Tibial nerve (tissue), 4 donors: ENCODE results near the gene SDK1. TPM values are rescaled to one million over a fixed set of nuclear protein-coding genes. Genes with fewer than 3 reads are reported as not detected.

Experiments used
- DNase-seq, 2 donors: peaks; one replicate each; pipeline ENCODE4 v3.0.0-alpha.2; 2019; ENCODE audit warnings: low spot score in 2 of 2
- H3K27ac ChIP-seq, 4 donors: fragments of 200-600 bp; sonication (generic) in 3 of 4; one replicate each; pipeline ENCODE4 v1.5.1; 2017 to 2019; ENCODE audit warnings: mild to moderate bottlenecking in 1 of 4
- H3K27me3 ChIP-seq, 2 donors: fragments of 200-600 bp; sonication (generic) in 1 of 2; one replicate each; pipeline versions ENCODE4 v1.5.1 to v1.6.0; 2017 to 2019
- H3K36me3 ChIP-seq, 3 donors: fragments of 200-600 bp; sonication (generic); one replicate each; pipeline ENCODE4 v1.5.1; 2018 to 2019
- H3K4me1 ChIP-seq, 4 donors: fragments of 200-600 bp; sonication (generic) in 3 of 4; one replicate each; pipeline ENCODE4 v1.5.1; 2017 to 2019
- H3K4me3 ChIP-seq, 4 donors: fragments of 200-600 bp; sonication (generic) in 3 of 4; one replicate each; pipeline ENCODE4 v1.5.1; 2017 to 2019; ENCODE audit warnings: mild to moderate bottlenecking in 1 of 4, moderate library complexity in 1 of 4
- H3K9me3 ChIP-seq, 4 donors: fragments of 200-600 bp; sonication (generic) in 3 of 4; one replicate each; pipeline ENCODE4 v1.5.1; 2017 to 2019
- EP300 ChIP-seq, 2 donors: sonication (generic); formaldehyde crosslinking; IDR thresholded peaks; one replicate each; pipeline ENCODE4 v1.6.1; 2017; ENCODE audit warnings: antibody characterized with exemption in 2 of 2, mild to moderate bottlenecking in 1 of 2
- POLR2A ChIP-seq, 2 donors: fragments of 450-650 bp; IDR thresholded peaks; one replicate each; pipeline ENCODE4 v1.6.1; 2017; ENCODE audit warnings: antibody characterized with exemption in 2 of 2, mild to moderate bottlenecking in 2 of 2, moderate library complexity in 2 of 2
- whole genome bisulfite sequencing, 2 donors: methylation state at CpG; one replicate each; pipeline ENCODE4 v1.1.5; 2018; 5-methylcytosine and 5-hydroxymethylcytosine counted together
- total RNA-seq, 4 donors: library from RNA; depleted of rRNA; stranded (reverse); fragments of >200 nt; gene quantifications; one replicate each; pipeline ENCODE4 v1.1.0, GENCODE V29; 2016
- TF ChIP-seq, protein P1 (sequence below), 5 experiments: fragments of 200-600 bp in 3 of 5; fragments of 450-650 bp in 2 of 5; sonication (generic) in 3 of 5; IDR thresholded peaks; one replicate each; pipeline ENCODE4 v1.5.1; 2016 to 2019; ENCODE audit warnings: antibody characterized with exemption in 5 of 5, mild to moderate bottlenecking in 3 of 5, moderate library complexity in 2 of 5

SDK1 gene
- total RNA-seq, 4 donors from 2014 or later, result 8.2 to 16.2 (median 12.9) TPM

DNA sequence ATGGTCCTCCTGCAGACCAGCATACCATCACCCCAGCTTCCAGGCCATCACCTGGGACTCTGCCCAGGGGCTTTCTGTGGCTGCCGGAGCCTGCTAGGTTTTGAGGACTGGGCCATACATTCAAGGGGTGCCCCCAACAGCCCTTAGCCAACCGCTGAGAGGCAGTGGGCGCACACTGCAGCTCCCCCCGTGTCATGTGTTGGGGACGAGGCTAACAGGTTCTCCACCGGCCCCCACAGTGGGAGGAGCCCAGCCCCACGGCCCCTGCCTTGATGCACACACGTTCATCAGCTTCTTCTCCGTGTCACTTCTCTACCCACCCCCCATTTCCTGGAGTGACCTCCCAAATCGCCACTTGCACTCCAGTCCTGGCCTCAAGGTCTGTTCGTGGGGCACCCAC is 837.8 kb downstream of the SDK1 start:
- Histone ChIP-seq H3K36me3 (no peaks in the 10 kb centered on the region), H3K9me3 (no peaks in the 10 kb centered on the region), H3K27ac (no peak overlapping the region), H3K27me3 (no peaks in the 10 kb centered on the region), H3K4me1 (peaks cover 0 to 2% (median 0%) of the 10 kb centered on the region in 4 donors), H3K4me3 (no peak overlapping the region)
- WGBS, 2 donors, result 87 to 89% methylated on average over 10 to 11 of the region's 11 CpGs
- no peak for TF ChIP-seq EP300 (IDR thresholded peaks at IDR 0.05)
- TF ChIP-seq, protein P1, sequence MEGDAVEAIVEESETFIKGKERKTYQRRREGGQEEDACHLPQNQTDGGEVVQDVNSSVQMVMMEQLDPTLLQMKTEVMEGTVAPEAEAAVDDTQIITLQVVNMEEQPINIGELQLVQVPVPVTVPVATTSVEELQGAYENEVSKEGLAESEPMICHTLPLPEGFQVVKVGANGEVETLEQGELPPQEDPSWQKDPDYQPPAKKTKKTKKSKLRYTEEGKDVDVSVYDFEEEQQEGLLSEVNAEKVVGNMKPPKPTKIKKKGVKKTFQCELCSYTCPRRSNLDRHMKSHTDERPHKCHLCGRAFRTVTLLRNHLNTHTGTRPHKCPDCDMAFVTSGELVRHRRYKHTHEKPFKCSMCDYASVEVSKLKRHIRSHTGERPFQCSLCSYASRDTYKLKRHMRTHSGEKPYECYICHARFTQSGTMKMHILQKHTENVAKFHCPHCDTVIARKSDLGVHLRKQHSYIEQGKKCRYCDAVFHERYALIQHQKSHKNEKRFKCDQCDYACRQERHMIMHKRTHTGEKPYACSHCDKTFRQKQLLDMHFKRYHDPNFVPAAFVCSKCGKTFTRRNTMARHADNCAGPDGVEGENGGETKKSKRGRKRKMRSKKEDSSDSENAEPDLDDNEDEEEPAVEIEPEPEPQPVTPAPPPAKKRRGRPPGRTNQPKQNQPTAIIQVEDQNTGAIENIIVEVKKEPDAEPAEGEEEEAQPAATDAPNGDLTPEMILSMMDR (IDR thresholded peaks at IDR 0.05), result no peak
- no peak for TF ChIP-seq POLR2A (IDR thresholded peaks at IDR 0.05)
- no peak for DNase-seq

DNA sequence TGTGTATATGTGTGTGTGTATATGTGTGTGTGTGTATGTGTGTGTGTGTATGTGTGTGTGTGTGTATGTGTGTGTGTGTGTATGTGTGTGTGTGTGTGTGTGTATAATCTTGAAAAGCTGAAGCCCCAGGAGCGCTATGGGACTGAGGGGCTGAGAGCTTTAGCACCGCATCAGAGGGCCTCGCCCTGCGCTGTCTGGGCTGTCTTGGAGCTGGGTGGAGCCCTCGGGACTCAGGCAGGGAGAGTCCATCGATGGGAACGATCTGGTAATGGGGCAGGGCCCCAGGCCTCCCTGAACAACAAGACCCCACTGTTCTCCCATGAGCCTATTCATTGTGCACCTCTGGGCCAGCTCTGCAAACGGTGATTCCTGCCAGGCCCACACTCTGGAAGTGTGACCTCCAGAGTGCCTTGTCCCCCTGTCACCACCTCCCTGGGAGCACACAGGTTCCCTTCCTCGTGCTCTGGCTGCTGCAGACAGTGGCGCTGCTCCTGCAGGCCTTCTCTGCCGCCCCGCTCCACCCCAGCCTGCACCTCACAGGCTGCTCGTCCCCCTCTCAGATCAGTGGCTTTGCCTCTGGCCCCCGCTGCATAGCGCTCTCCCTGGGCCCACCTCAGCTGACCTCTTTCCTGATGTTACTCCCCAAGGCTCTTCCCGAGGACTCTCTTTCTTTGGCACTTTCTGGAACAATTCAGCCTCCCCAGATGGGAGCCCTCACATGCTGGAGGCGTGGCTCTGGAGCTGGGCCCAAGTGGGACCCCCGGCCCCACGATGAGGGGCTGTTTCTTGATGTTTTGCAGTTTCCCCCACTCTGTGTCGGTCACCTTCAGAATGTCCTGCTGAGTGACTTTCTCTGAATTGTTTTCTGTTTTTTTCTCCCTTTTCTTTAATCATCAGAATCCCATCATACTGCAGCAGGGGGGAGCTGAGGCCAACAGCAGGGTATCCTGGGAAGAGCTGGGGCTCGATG is 838.9 kb downstream of the SDK1 start:
- no peak for TF ChIP-seq POLR2A (IDR thresholded peaks at IDR 0.05)
- TF ChIP-seq, protein P1 (IDR thresholded peaks at IDR 0.05), result no peak
- no peak for TF ChIP-seq EP300 (IDR thresholded peaks at IDR 0.05)
- no peak overlapping the region for H3K27ac ChIP-seq
- peaks cover 0 to 13% (median under 1%) of the 10 kb centered on the region in 4 donors for H3K4me1 ChIP-seq
- H3K4me3 ChIP-seq, result no peak overlapping the region
- H3K27me3 ChIP-seq, result no peaks in the 10 kb centered on the region
- no peaks in the 10 kb centered on the region for H3K36me3 ChIP-seq
- 61 to 66% methylated on average over 19 to 21 of the region's 21 CpGs for WGBS, 2 donors
- H3K9me3 ChIP-seq, result no peaks in the 10 kb centered on the region
- no peak for DNase-seq

DNA sequence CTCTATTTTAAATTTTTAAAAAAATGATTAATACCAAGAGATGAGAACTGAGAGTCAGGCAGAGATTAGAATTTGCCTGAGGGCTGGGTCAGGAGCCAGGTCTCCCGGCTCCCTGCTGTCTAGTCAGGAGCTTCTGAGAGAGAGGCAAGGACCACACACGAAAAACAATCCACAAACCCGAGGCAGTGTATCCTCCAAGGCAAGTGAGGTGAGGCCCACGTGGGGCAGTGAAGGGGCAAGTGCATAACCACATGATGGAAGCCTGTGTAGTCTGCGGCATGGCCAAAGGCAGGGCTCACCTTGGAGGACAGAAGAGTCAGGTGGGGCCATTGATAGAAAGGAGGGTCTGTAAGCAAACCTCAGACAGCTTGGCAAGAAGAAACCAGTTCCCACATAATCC is 839.9 kb downstream of the SDK1 start:
- Histone ChIP-seq H3K36me3 (no peaks in the 10 kb centered on the region), H3K27me3 (no peaks in the 10 kb centered on the region), H3K4me3 (no peak overlapping the region), H3K27ac (no peak overlapping the region), H3K9me3 (no peaks in the 10 kb centered on the region), H3K4me1 (peaks cover 0 to 17% (median 2%) of the 10 kb centered on the region in 4 donors)
- WGBS, 2 donors, result 60 to 73% methylated on average over 5 of the region's 5 CpGs
- TF ChIP-seq, protein P1 (IDR thresholded peaks at IDR 0.05), result no peak
- TF ChIP-seq POLR2A (IDR thresholded peaks at IDR 0.05) (no peak), EP300 (IDR thresholded peaks at IDR 0.05) (no peak)
- DNase-seq, result no peak

DNA sequence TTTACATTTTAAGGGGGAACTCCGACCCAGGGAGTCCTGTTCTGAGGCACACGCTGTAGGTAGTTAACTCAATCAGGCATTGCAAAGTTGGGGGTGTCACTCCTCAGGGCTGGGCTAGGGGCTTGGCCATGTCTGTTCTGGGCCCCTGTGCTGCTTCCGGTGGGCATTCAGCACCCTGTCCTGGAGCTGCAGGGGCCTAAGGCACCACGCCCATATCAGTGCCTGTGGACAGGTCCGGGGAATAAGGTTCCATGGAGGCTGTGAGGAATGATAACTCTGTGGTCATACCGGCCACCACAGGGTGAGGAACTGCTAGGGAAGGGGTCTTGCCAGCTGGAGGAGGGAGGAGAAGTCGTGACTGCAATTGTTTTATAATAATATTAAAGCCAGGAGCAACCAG is 842.0 kb downstream of the SDK1 start:
- Histone ChIP-seq H3K4me3 (no peak overlapping the region), H3K27me3 (no peaks in the 10 kb centered on the region), H3K36me3 (peaks cover 0 to 6% (median 0%) of the 10 kb centered on the region in 3 donors), H3K27ac (no peak overlapping the region), H3K9me3 (no peaks in the 10 kb centered on the region), H3K4me1 (peaks cover 0 to 17% (median 2%) of the 10 kb centered on the region in 4 donors)
- WGBS, 2 donors, result 92% methylated on average over 7 of the region's 7 CpGs
- TF ChIP-seq EP300 (IDR thresholded peaks at IDR 0.05), result no peak
- TF ChIP-seq, protein P1 (IDR thresholded peaks at IDR 0.05), result no peak
- DNase-seq, result no peak

DNA sequence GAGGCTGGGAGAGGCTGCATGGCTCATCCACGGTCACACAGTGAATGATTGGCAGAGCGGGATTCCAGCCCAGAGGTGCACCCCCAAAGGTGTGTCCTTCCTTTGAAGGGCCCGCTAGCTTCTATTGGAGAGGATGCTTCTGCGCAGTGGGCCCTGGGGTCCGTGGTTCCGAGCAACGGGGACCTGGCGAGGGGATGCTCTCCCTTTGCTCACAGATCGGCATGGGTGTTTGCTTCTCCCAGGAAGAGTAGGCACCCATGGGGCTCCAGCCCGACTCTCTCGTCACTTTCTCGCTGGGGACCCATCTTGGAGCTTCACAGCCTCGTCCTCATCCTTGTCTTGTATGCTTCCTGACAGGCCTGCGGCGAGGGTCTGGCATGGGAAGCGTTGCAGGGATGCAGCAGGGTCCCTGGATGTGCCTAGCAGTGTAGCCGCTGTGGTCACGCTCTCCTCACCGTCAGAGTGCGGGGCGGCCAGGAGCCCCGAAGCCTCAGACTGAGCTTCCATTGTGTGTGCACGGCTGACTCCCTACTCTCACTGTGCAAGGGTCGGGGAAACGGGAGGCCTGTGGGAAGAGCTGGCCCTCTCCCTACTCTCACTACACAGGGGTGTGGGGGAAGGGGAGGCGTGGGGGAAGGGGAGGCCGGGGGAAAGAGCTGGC is 842.6 kb downstream of the SDK1 start:
- Histone ChIP-seq H3K27ac (no peak overlapping the region), H3K36me3 (peaks cover 0 to 6% (median 0%) of the 10 kb centered on the region in 3 donors), H3K4me3 (no peak overlapping the region), H3K9me3 (no peaks in the 10 kb centered on the region), H3K4me1 (peaks cover 0 to 17% (median 2%) of the 10 kb centered on the region in 4 donors), H3K27me3 (no peaks in the 10 kb centered on the region)
- TF ChIP-seq, protein P1 (IDR thresholded peaks at IDR 0.05), result no peak
- no peak for TF ChIP-seq POLR2A (IDR thresholded peaks at IDR 0.05)
- no peak for TF ChIP-seq EP300 (IDR thresholded peaks at IDR 0.05)
- DNase-seq, result no peak
- WGBS, 2 donors, result 88 to 94% methylated on average over 15 to 17 of the region's 27 CpGs
